ENCODE measurements around the gene UMPS.

DNA sequence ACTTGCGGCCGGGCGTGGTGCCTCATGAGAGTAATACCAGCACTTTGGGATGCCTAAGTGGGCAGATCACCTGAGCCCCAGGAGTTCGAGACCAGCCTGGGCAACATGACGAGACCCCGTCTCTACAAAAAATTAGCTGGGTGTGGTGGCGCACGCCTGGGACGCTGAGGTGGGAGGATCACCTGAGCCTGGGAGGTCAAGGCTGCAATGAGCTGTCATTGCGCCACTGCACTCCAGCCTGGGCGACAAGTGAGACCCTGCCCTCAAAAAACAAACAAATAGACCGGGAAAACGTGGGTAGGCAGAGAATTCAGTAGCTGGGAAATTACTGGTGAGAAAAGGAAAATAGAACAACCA lies 667 bp downstream of the UMPS start:
- TF ChIP-seq CTCF (IDR thresholded peaks at IDR 0.05) (no peak), POLR2A (IDR thresholded peaks at IDR 0.05) (no peak)
